ENCODE results near the gene ARHGEF37. TPM values are rescaled to one million over a fixed set of nuclear protein-coding genes. Genes with fewer than 3 reads are reported as not detected.
"Not testable (repeated sequence)": the region's sequence is repeated elsewhere in the genome, so short reads cannot be mapped to it uniquely, and the experiment has no call there.

The ARHGEF37 gene
- total RNA-seq, 1 donor from 2014 or later = 1.1 TPM

- intact Hi-C loops (cut with micrococcal nuclease) = loop anchor here (1.0 to 2.0 kb wide), 3 partner anchors 13 to 41 kb away; no protein-coding TSS in a partner anchor
- Mint-ChIP-seq H3K4me1 (ENCODE audit: low read depth) (peaks cover 20% of the 10 kb centered on the region), H3K27ac (peak overlapping the region; percentile 91), H3K4me3 (ENCODE audit: low read depth) (no peak overlapping the region), H3K9me3 (no peaks in the 10 kb centered on the region), H3K36me3 (ENCODE audit: low read depth) (no peaks in the 10 kb centered on the region), H3K27me3 (ENCODE audit: low read depth) (no peaks in the 10 kb centered on the region)
- no peak for DNase-seq (ENCODE audit: low spot score)
Measured at GRCh38 chr5:149576021-149576420, 5.3 kb upstream of the ARHGEF37 start.

GRCh38 chr5:149578896-149579295 is 2.4 kb upstream of the ARHGEF37 start:
- peaks cover 22% of the 10 kb centered on the region for H3K4me1 Mint-ChIP-seq (ENCODE audit: low read depth)
- intact Hi-C loops (cut with micrococcal nuclease) = no loop called here
- H3K4me3 Mint-ChIP-seq (ENCODE audit: low read depth) = no peak overlapping the region
- H3K9me3 Mint-ChIP-seq = no peaks in the 10 kb centered on the region
- H3K27ac Mint-ChIP-seq = no peak overlapping the region
- H3K36me3 Mint-ChIP-seq (ENCODE audit: low read depth) = no peaks in the 10 kb centered on the region
- no peaks in the 10 kb centered on the region for H3K27me3 Mint-ChIP-seq (ENCODE audit: low read depth)
- no peak for DNase-seq (ENCODE audit: low spot score)

- Mint-ChIP-seq H3K27me3 (ENCODE audit: low read depth) (no peaks in the 10 kb centered on the region), H3K9me3 (no peaks in the 10 kb centered on the region), H3K4me3 (ENCODE audit: low read depth) (peak overlapping the region; percentile 71), H3K4me1 (ENCODE audit: low read depth) (peaks cover 21% of the 10 kb centered on the region), H3K27ac (peak overlapping the region; percentile 22), H3K36me3 (ENCODE audit: low read depth) (no peaks in the 10 kb centered on the region)
- DNase-seq (ENCODE audit: low spot score) = peak; percentile 9
- intact Hi-C loops (cut with micrococcal nuclease) = no loop called here
Measured at GRCh38 chr5:149580808-149581191, 498 bp upstream of the ARHGEF37 start.

- Mint-ChIP-seq H3K27ac (no peak overlapping the region), H3K27me3 (ENCODE audit: low read depth) (no peaks in the 10 kb centered on the region), H3K9me3 (no peaks in the 10 kb centered on the region), H3K4me3 (ENCODE audit: low read depth) (no peak overlapping the region), H3K4me1 (ENCODE audit: low read depth) (peaks cover 16% of the 10 kb centered on the region), H3K36me3 (ENCODE audit: low read depth) (no peaks in the 10 kb centered on the region)
- intact Hi-C loops (cut with micrococcal nuclease) = no loop called here
- DNase-seq (ENCODE audit: low spot score) = no peak
Measured at GRCh38 chr5:149581931-149582768, 852 bp downstream of the ARHGEF37 start.

- H3K27me3 Mint-ChIP-seq (ENCODE audit: low read depth) = no peaks in the 10 kb centered on the region
- no peak overlapping the region for H3K27ac Mint-ChIP-seq
- intact Hi-C loops (cut with micrococcal nuclease) = no loop called here
- H3K4me1 Mint-ChIP-seq (ENCODE audit: low read depth) = peaks cover 17% of the 10 kb centered on the region
- H3K9me3 Mint-ChIP-seq = no peaks in the 10 kb centered on the region
- no peaks in the 10 kb centered on the region for H3K36me3 Mint-ChIP-seq (ENCODE audit: low read depth)
- DNase-seq (ENCODE audit: low spot score) = no peak
- H3K4me3 Mint-ChIP-seq (ENCODE audit: low read depth) = no peak overlapping the region
Measured at GRCh38 chr5:149583394-149583793, 2.1 kb downstream of the ARHGEF37 start.

GRCh38 chr5:149584121-149584520 is 2.8 kb downstream of the ARHGEF37 start:
- Mint-ChIP-seq H3K27ac (no peak overlapping the region), H3K27me3 (ENCODE audit: low read depth) (no peaks in the 10 kb centered on the region), H3K9me3 (no peaks in the 10 kb centered on the region), H3K4me1 (ENCODE audit: low read depth) (peaks cover 16% of the 10 kb centered on the region), H3K36me3 (ENCODE audit: low read depth) (no peaks in the 10 kb centered on the region), H3K4me3 (ENCODE audit: low read depth) (no peak overlapping the region)
- intact Hi-C loops (cut with micrococcal nuclease) = no loop called here
- no peak for DNase-seq (ENCODE audit: low spot score)

- no peak overlapping the region for H3K4me3 Mint-ChIP-seq (ENCODE audit: low read depth)
- H3K27me3 Mint-ChIP-seq (ENCODE audit: low read depth) = no peaks in the 10 kb centered on the region
- H3K27ac Mint-ChIP-seq = no peak overlapping the region
- H3K9me3 Mint-ChIP-seq = no peaks in the 10 kb centered on the region
- DNase-seq (ENCODE audit: low spot score) = no peak
- peaks cover 9% of the 10 kb centered on the region for H3K4me1 Mint-ChIP-seq (ENCODE audit: low read depth)
- no peaks in the 10 kb centered on the region for H3K36me3 Mint-ChIP-seq (ENCODE audit: low read depth)
- intact Hi-C loops (cut with micrococcal nuclease) = no loop called here
Measured at GRCh38 chr5:149585910-149586309, 4.6 kb downstream of the ARHGEF37 start.

- intact Hi-C loops (cut with micrococcal nuclease) = no loop called here
- no peak for DNase-seq (ENCODE audit: low spot score)
- Mint-ChIP-seq H3K27ac (no peak overlapping the region), H3K36me3 (ENCODE audit: low read depth) (no peaks in the 10 kb centered on the region), H3K9me3 (no peaks in the 10 kb centered on the region), H3K4me1 (ENCODE audit: low read depth) (peaks cover 6% of the 10 kb centered on the region), H3K4me3 (ENCODE audit: low read depth) (no peak overlapping the region), H3K27me3 (ENCODE audit: low read depth) (no peaks in the 10 kb centered on the region)
Measured at GRCh38 chr5:149586708-149587318, 5.5 kb downstream of the ARHGEF37 start.

GRCh38 chr5:149588936-149589335 is 7.6 kb downstream of the ARHGEF37 start:
- Mint-ChIP-seq H3K9me3 (no peaks in the 10 kb centered on the region), H3K4me3 (ENCODE audit: low read depth) (no peak overlapping the region), H3K36me3 (ENCODE audit: low read depth) (no peaks in the 10 kb centered on the region), H3K27me3 (ENCODE audit: low read depth) (peaks cover 2% of the 10 kb centered on the region), H3K4me1 (ENCODE audit: low read depth) (peaks cover 6% of the 10 kb centered on the region), H3K27ac (no peak overlapping the region)
- intact Hi-C loops (cut with micrococcal nuclease) = no loop called here
- no peak for DNase-seq (ENCODE audit: low spot score)

- Mint-ChIP-seq H3K36me3 (ENCODE audit: low read depth) (no peaks in the 10 kb centered on the region), H3K4me1 (ENCODE audit: low read depth) (no peaks in the 10 kb centered on the region)
Measured at GRCh38 chr5:149593370-149593769, 12.1 kb downstream of the ARHGEF37 start.

GRCh38 chr5:149594206-149594895 is 13.1 kb downstream of the ARHGEF37 start:
- intact Hi-C loops (cut with micrococcal nuclease) = no loop called here
- Mint-ChIP-seq H3K4me1 (ENCODE audit: low read depth) (no peaks in the 10 kb centered on the region), H3K36me3 (ENCODE audit: low read depth) (no peaks in the 10 kb centered on the region), H3K27me3 (ENCODE audit: low read depth) (peaks cover 2% of the 10 kb centered on the region), H3K9me3 (no peaks in the 10 kb centered on the region), H3K27ac (no peak overlapping the region), H3K4me3 (ENCODE audit: low read depth) (no peak overlapping the region)
- no peak for DNase-seq (ENCODE audit: low spot score)

More at GRCh38 chr5:149593370-149593769, 12.1 kb downstream of the ARHGEF37 start:
- Mint-ChIP-seq H3K27ac (no peak overlapping the region), H3K9me3 (no peaks in the 10 kb centered on the region), H3K27me3 (ENCODE audit: low read depth) (peaks cover 2% of the 10 kb centered on the region), H3K4me3 (ENCODE audit: low read depth) (no peak overlapping the region)
- intact Hi-C loops (cut with micrococcal nuclease) = no loop called here
- DNase-seq (ENCODE audit: low spot score) = no peak

GRCh38 chr5:149595105-149595504 is 13.8 kb downstream of the ARHGEF37 start:
- intact Hi-C loops (cut with micrococcal nuclease); H3K4me1 Mint-ChIP-seq (ENCODE audit: low read depth); H3K36me3 Mint-ChIP-seq (ENCODE audit: low read depth); H3K4me3 Mint-ChIP-seq (ENCODE audit: low read depth); H3K9me3 Mint-ChIP-seq; H3K27ac Mint-ChIP-seq; H3K27me3 Mint-ChIP-seq (ENCODE audit: low read depth); DNase-seq (ENCODE audit: low spot score): not testable (repeated sequence)

GRCh38 chr5:149596712-149597111 is 15.4 kb downstream of the ARHGEF37 start:
- H3K27ac Mint-ChIP-seq = no peak overlapping the region
- no peaks in the 10 kb centered on the region for H3K9me3 Mint-ChIP-seq
- H3K4me1 Mint-ChIP-seq (ENCODE audit: low read depth) = no peaks in the 10 kb centered on the region
- H3K27me3 Mint-ChIP-seq (ENCODE audit: low read depth) = peaks cover 2% of the 10 kb centered on the region
- intact Hi-C loops (cut with micrococcal nuclease) = no loop called here
- no peaks in the 10 kb centered on the region for H3K36me3 Mint-ChIP-seq (ENCODE audit: low read depth)
- no peak overlapping the region for H3K4me3 Mint-ChIP-seq (ENCODE audit: low read depth)
- no peak for DNase-seq (ENCODE audit: low spot score)
